Fibroblast of skin of back (primary cell): ENCODE measurements around the gene TMEM245.
"Not testable (repeated sequence)": the region's sequence is repeated elsewhere in the genome, so short reads cannot be mapped to it uniquely, and the experiment has no call there.

Experiments used
- DNase-seq: peaks from one replicate; pipeline ENCODE4 v3.0.0-alpha.2; 2013

Gene TMEM245

DNA sequence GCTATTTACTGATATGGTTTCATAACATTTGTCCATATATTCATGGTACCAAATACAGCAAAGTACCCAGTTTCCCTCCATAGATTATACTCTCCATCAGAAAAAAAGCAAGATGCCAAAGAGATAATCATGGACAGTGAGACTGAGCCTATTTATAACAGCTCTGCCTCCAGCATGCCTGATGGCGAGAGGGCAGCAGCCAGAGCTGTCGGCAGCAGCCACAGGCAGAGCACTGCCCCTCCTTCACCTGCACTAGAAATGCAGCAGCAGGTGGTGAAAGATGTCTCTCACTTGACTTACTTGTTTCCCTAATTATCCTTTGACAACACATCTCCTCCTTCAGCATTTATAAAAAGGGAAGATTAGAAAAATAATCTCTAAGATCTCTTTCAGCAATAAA lies 138.9 kb downstream of the TMEM245 start:
- DNase-seq: no peak

DNA sequence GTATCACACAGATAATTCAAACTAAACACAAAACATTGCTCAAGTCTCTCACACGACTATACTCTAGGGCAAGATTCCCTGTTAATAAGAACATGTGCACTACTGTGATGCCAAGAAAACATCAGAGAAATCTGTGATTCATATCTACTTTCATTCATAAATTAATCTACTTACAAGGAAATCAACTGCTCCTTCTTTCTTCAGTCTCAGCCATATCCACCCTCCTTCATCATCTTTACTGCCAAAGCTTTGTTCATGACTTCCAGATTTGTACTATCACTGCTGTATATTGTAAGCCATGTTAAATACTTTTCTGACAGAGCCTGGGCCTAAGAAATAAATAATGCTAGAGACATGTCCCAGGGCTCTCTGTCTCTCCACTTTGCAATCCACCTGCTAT lies 141.5 kb downstream of the TMEM245 start:
- no peak for DNase-seq

DNA sequence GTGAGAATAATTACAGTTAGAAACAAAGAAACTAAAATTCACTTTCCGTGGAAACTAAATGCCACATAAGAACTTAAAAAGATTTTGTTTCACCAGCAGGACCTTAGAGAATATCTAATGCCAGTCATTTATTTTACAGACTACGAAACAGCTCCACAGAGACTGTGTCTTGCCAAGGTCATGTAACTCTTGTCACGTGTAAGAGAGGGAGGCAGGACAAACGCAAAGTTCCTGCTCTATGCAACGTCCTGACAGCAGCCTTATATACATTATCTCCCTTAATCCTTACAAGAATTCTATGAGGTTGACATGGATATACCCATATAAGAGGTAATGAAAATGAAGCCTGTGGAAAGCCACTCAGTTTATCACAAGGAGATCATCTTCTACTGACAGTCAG lies 145.9 kb downstream of the TMEM245 start:
- DNase-seq: no peak

- no peak for DNase-seq
Measured at GRCh38 chr9:108972626-108973209, 147.0 kb downstream of the TMEM245 start.

DNA sequence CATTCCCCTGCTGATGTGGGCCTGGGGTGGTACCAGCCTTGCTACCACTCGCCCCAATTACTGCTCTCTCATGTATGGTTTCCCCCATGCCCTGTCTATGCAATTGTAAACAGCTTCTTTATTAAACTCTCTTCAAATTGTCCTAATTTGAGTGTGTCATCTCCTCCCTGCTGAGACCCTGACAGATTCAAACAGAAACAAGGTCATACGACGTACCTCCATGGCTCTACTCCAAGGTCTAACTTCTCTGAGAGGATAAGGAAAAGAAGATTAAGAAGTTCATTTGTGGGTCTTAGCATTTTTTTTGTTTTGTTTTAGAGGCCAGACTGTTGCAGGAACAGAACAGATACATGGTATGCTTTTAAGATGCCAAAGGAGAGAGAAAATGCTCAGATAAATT lies 147.6 kb downstream of the TMEM245 start:
- DNase-seq: no peak

- DNase-seq: not testable (repeated sequence)
Measured at GRCh38 chr9:108971392-108971791, 148.4 kb downstream of the TMEM245 start.

- DNase-seq: no peak
Measured at GRCh38 chr9:108967916-108968315, 151.8 kb downstream of the TMEM245 start.
